OCI-LY3 (cell line): Measurements from ENCODE around the gene EDN1.

Experiments used
- CTCF ChIP-seq: fragments of 200-600, 300-600 bp; sonication (generic); IDR thresholded peaks from 2 replicates; pipeline ENCODE4 v1.5.1; 2014; ENCODE audit warnings: antibody characterized with exemption, low read length, low read depth
- EZH2phosphoT487 ChIP-seq: fragments of 200-600 bp; shearing (Covaris generic); IDR thresholded peaks from 2 replicates; pipeline ENCODE4 v1.6.1; 2018; ENCODE audit warnings: antibody characterized with exemption, mixed run types, low read depth

GRCh38 chr6:12277386-12277785 is 12.8 kb upstream of the EDN1 start:
- TF ChIP-seq CTCF (no peak), EZH2phosphoT487 (no peak)
